Tibial nerve (tissue), 4 donors: Measurements from ENCODE around the gene GRM4. TPM values are rescaled to one million over a fixed set of nuclear protein-coding genes. Genes with fewer than 3 reads are reported as not detected.
"Not testable (repeated sequence)": the region's sequence is repeated elsewhere in the genome, so short reads cannot be mapped to it uniquely, and the experiment has no call there.

Experiments
- DNase-seq, 2 donors: peaks; one replicate each; pipeline ENCODE4 v3.0.0-alpha.2; 2019; ENCODE audit warnings: low spot score in 2 of 2
- H3K27ac ChIP-seq, 4 donors: fragments of 200-600 bp; sonication (generic) in 3 of 4; one replicate each; pipeline ENCODE4 v1.5.1; 2017 to 2019; ENCODE audit warnings: mild to moderate bottlenecking in 1 of 4
- H3K27me3 ChIP-seq, 2 donors: fragments of 200-600 bp; sonication (generic) in 1 of 2; one replicate each; pipeline versions ENCODE4 v1.5.1 to v1.6.0; 2017 to 2019
- H3K36me3 ChIP-seq, 3 donors: fragments of 200-600 bp; sonication (generic); one replicate each; pipeline ENCODE4 v1.5.1; 2018 to 2019
- H3K4me1 ChIP-seq, 4 donors: fragments of 200-600 bp; sonication (generic) in 3 of 4; one replicate each; pipeline ENCODE4 v1.5.1; 2017 to 2019
- H3K4me3 ChIP-seq, 4 donors: fragments of 200-600 bp; sonication (generic) in 3 of 4; one replicate each; pipeline ENCODE4 v1.5.1; 2017 to 2019; ENCODE audit warnings: mild to moderate bottlenecking in 1 of 4, moderate library complexity in 1 of 4
- H3K9me3 ChIP-seq, 4 donors: fragments of 200-600 bp; sonication (generic) in 3 of 4; one replicate each; pipeline ENCODE4 v1.5.1; 2017 to 2019
- EP300 ChIP-seq, 2 donors: sonication (generic); formaldehyde crosslinking; IDR thresholded peaks; one replicate each; pipeline ENCODE4 v1.6.1; 2017; ENCODE audit warnings: antibody characterized with exemption in 2 of 2, mild to moderate bottlenecking in 1 of 2
- POLR2A ChIP-seq, 2 donors: fragments of 450-650 bp; IDR thresholded peaks; one replicate each; pipeline ENCODE4 v1.6.1; 2017; ENCODE audit warnings: antibody characterized with exemption in 2 of 2, mild to moderate bottlenecking in 2 of 2, moderate library complexity in 2 of 2
- WGBS, 2 donors: methylation state at CpG; one replicate each; pipeline ENCODE4 v1.1.5; 2018; 5-methylcytosine and 5-hydroxymethylcytosine counted together
- total RNA-seq, 4 donors: library from RNA; depleted of rRNA; stranded (reverse); fragments of >200 nt; gene quantifications; one replicate each; pipeline ENCODE4 v1.1.0, GENCODE V29; 2016
- TF ChIP-seq, protein P1 (sequence below), 5 experiments: fragments of 200-600 bp in 3 of 5; fragments of 450-650 bp in 2 of 5; sonication (generic) in 3 of 5; IDR thresholded peaks; one replicate each; pipeline ENCODE4 v1.5.1; 2016 to 2019; ENCODE audit warnings: antibody characterized with exemption in 5 of 5, mild to moderate bottlenecking in 3 of 5, moderate library complexity in 2 of 5

GRM4 gene
- not detected for total RNA-seq

DNA sequence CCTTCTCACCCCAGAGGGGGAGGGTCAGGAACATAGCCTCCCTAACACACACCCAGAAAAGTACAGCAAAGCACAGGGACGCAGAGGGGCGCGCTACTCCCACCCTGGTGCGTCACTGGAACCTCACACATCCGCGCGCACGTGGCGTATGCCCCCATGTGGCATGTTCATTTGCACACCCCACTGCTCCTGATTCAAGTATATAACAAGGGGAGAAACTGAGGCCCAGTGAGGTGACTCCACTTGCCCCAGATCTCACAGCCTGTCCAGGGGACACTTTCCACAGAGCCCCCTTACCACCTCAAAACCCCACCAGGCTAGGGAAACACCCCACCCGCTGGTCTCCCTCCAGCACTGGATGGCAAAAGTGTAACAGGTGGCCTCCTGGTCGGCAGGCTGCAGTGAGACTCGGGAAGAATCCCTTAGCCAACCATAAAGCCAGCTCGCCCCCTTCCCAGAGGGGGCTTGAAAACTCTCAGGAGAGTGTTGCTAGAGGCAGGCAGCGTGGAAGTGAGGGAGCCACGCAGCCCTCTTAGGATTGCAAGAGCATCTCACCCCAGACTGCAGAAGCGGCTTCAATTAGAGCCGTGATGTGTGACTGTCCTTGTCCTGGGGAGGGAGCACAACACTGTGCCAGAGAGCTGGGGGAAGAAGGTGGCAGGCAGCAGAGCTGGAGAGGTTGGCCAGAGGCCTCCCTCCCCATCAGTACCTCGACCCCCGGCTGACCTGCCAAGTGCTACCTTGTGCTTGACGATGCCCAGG, at the start of gene GRM4:
Gene GRM4, minus strand, starts transcription at position 67 of the 762 bp plus-strand sequence. CDS start 12,591 bp downstream, outside the sequence.
- 35 to 47% methylated on average over 13 to 18 of the region's 20 CpGs for WGBS, 2 donors
- peaks cover 7 to 92% of the 10 kb centered on the region in 2 donors for H3K27me3 ChIP-seq
- peaks cover 0 to 38% (median 19%) of the 10 kb centered on the region in 4 donors for H3K4me1 ChIP-seq
- no peak within 1 kb of the TSS for H3K27ac ChIP-seq
- TF ChIP-seq POLR2A (IDR thresholded peaks at IDR 0.05) (no peak), EP300 (IDR thresholded peaks at IDR 0.05) (no peak)
- TF ChIP-seq, protein P1, sequence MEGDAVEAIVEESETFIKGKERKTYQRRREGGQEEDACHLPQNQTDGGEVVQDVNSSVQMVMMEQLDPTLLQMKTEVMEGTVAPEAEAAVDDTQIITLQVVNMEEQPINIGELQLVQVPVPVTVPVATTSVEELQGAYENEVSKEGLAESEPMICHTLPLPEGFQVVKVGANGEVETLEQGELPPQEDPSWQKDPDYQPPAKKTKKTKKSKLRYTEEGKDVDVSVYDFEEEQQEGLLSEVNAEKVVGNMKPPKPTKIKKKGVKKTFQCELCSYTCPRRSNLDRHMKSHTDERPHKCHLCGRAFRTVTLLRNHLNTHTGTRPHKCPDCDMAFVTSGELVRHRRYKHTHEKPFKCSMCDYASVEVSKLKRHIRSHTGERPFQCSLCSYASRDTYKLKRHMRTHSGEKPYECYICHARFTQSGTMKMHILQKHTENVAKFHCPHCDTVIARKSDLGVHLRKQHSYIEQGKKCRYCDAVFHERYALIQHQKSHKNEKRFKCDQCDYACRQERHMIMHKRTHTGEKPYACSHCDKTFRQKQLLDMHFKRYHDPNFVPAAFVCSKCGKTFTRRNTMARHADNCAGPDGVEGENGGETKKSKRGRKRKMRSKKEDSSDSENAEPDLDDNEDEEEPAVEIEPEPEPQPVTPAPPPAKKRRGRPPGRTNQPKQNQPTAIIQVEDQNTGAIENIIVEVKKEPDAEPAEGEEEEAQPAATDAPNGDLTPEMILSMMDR (IDR thresholded peaks at IDR 0.05): no peak
- peak within 1 kb of the TSS in 2 of 4 donors; percentile 28 to 43 for H3K4me3 ChIP-seq
- no peaks in the 10 kb centered on the region for H3K36me3 ChIP-seq
- H3K9me3 ChIP-seq: no peaks in the 10 kb centered on the region
- DNase-seq: no peak

DNA sequence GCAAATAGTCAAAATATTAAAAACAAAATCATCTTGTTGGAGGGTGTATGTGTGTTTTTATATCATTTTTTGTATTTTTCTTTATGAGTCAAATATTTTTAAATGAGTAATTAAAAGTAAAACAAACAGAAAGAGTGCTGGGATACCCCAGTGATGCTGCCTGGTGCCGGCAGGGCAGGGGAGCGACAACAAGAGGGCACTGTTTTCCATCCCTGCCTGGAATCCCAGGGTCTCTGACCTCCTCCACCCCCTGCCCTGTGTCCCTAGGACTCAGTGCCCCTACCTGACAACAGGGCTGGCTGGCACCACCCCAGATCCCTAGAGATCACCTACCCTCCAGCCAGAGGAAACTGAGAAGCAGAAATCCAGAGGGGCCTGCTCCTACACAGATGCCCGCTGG, 48.9 kb upstream of the GRM4 start:
- Histone ChIP-seq H3K27ac (no peak overlapping the region), H3K9me3 (no peaks in the 10 kb centered on the region), H3K36me3 (no peaks in the 10 kb centered on the region), H3K4me1 (peaks cover 0 to 13% (median 2%) of the 10 kb centered on the region in 4 donors), H3K27me3 (no peaks in the 10 kb centered on the region), H3K4me3 (no peak overlapping the region)
- TF ChIP-seq EP300 (IDR thresholded peaks at IDR 0.05): no peak
- no peak for TF ChIP-seq POLR2A (IDR thresholded peaks at IDR 0.05)
- TF ChIP-seq, protein P1 (IDR thresholded peaks at IDR 0.05): no peak
- DNase-seq: no peak
- 73 to 85% methylated on average over 3 of the region's 3 CpGs for WGBS, 2 donors

DNA sequence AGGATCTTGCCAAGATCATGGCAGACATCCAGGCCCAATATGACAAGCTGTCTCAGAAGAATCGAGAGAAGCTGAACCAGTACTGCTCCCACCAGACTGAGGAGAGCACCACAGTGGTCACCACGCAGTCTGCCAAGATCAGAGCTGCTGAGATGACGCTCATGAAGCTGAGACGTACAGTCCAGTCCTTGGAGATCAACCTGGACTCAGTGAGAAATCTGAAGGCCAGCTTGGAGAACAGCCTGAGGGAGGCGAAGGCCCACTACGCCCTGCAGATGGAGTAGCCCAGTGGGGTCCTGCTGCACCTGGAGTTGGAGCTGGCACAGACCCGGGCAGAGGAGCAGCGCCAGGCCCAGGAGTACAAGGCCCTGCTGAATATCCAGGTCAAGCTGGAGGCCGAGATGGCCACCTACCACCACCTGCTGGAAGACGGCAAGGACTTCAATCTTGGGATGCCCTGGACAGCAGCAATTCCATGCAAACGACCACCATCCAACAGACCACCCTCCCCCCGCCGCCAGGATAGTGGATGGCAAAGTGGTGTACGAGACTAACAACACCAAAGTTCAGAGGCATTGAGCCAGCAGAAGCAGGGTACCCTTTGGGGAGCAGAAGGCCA, 44.7 kb upstream of the GRM4 start:
- TF ChIP-seq, protein P1 (IDR thresholded peaks at IDR 0.05): no peak
- TF ChIP-seq EP300 (IDR thresholded peaks at IDR 0.05) (no peak), POLR2A (IDR thresholded peaks at IDR 0.05) (no peak)
- no peak overlapping the region for H3K27ac ChIP-seq
- no peaks in the 10 kb centered on the region for H3K4me1 ChIP-seq
- H3K36me3 ChIP-seq: no peaks in the 10 kb centered on the region
- H3K4me3 ChIP-seq: no peak overlapping the region
- no peak for DNase-seq
- H3K27me3 ChIP-seq: no peaks in the 10 kb centered on the region
- 79 to 83% methylated on average over 11 to 14 of the region's 14 CpGs for WGBS, 2 donors
- no peaks in the 10 kb centered on the region for H3K9me3 ChIP-seq

- no peak overlapping the region for H3K4me3 ChIP-seq
- no peaks in the 10 kb centered on the region for H3K9me3 ChIP-seq
- 82 to 84% methylated on average over 12 of the region's 12 CpGs for WGBS, 2 donors
- no peak for DNase-seq
- no peaks in the 10 kb centered on the region for H3K27me3 ChIP-seq
- no peaks in the 10 kb centered on the region for H3K36me3 ChIP-seq
- TF ChIP-seq POLR2A (IDR thresholded peaks at IDR 0.05) (no peak), EP300 (IDR thresholded peaks at IDR 0.05) (no peak)
- TF ChIP-seq, protein P1 (IDR thresholded peaks at IDR 0.05): no peak
- H3K27ac ChIP-seq: no peak overlapping the region
- no peaks in the 10 kb centered on the region for H3K4me1 ChIP-seq
Measured at GRCh38 chr6:34189806-34190503, 44.1 kb upstream of the GRM4 start.

- WGBS, 2 donors: 89 to 90% methylated on average over 5 of the region's 5 CpGs
- peaks cover 0 to 18% (median 0%) of the 10 kb centered on the region in 4 donors for H3K9me3 ChIP-seq
- not testable (repeated sequence) for DNase-seq, H3K36me3 ChIP-seq, H3K27me3 ChIP-seq, H3K4me3 ChIP-seq, H3K4me1 ChIP-seq, H3K27ac ChIP-seq
Measured at GRCh38 chr6:34184726-34185125, 38.8 kb upstream of the GRM4 start.
